GM18873 (cell line): Measurements from ENCODE around the gene FRMD3.

Experiments used
- ATAC-seq: cut with Tn5 transposase; IDR thresholded peaks from one replicate; pipeline ENCODE4 v1.9.1; 2021; ENCODE audit warnings: mild to moderate bottlenecking, moderate library complexity, moderate number of reproducible peaks; ENCODE audit not compliant: unreplicated experiment, low FRiP score

Gene FRMD3

DNA sequence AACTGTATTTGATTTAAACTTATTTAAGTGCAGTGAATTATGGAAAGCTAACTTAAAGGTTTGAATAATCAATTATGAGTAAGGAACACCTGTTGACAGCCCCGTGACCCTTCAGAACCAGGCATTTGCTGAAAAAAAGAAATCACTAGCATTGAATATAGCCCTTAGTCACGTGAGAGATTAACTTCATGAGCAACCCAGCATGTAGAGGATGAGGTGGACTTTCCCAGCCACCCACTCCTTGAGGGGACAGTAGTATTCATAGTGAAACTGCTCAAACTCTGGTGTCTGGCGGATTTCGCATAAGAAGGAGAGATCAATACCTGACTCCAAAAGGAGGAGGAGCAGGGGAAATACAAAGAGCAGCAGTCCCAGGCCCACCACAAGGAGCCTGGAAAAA lies 290.5 kb downstream of the FRMD3 start:
- ATAC-seq: no peak

DNA sequence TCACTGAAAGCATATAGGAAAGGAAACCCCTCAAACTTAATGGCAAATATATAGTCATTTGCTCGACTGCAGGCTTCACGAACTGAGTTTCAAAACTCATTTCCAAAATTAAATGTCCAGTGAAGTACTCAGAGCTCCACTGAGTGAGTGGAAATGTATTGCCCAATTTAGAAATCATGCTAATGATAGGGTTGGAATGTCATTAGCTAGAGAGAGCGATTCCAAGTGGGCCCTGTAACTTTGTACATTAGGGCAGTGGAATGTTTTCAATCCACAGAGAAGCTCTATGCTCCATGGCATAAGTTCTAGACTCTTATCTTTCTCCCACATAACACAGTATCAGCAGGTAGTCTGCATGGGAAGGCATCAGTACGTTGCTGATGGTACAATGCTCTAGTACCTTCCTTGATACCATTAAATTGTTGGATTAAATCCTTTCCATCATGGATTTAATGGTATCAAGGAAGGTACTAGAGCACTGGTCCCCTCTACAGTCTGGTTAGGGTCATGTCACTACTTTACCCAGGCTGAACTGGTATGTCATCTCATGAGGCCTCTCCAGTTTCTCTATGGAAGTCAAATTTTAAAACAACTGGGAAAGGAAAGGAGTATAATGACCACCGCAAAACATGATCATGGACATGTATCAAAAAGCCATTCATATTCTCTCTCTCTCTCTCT lies 292.1 kb downstream of the FRMD3 start:
- no peak for ATAC-seq

DNA sequence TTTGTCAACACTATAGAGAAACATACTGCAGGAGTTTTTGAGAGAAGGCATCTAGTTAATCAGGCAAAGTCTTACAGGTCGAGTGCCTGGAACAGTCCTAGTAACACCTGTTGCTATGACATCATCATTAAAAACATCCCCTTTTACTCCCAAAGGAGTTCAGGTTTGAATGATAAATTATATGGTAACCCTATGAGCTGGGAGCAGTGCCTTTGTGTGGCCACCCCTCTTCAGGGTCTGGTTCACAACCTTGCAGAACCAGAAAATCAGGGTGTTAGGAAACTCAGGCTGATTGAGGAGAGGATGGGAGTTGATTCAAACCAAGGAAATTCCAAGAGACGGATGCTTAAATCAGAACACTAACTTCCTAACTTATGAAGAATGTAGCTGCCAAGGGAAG lies 296.1 kb downstream of the FRMD3 start:
- ATAC-seq: no peak

DNA sequence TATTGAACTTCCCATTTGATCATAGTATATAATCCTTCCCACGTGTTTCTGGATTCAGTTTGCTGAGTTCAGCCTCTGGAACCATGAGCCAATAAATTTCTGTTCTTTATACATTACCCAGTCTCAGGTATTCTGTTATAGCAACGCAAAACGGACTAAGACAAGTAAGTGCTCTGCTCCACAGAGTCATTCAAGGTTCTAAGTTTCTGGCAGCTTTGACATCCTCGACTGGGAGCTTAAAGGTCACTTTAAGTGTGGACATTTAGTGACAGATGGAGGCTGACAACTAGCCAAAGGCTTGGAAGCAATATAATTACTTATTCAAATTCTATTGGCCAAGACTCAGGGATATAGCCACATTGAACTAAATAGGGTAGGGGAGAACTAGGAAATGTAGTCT lies 297.5 kb downstream of the FRMD3 start:
- no peak for ATAC-seq

DNA sequence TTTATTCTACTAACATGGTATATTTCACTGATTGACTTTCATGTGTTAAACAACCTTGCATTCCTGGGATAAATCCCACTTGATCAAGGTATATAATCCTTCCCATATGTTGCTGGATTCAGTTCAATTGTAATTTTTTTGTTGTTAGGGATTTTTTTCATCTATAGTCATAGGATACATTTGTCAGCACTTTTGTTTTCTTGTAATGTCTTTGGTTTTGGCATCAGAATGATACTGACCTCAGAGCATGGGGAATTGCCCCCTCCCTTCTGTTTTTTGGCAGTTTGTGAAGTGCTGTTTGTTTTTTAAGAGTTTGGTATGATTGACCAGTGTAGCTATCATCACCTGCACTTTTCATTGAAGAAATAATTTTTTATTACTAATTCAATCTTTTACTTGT lies 298.5 kb downstream of the FRMD3 start:
- no peak for ATAC-seq

DNA sequence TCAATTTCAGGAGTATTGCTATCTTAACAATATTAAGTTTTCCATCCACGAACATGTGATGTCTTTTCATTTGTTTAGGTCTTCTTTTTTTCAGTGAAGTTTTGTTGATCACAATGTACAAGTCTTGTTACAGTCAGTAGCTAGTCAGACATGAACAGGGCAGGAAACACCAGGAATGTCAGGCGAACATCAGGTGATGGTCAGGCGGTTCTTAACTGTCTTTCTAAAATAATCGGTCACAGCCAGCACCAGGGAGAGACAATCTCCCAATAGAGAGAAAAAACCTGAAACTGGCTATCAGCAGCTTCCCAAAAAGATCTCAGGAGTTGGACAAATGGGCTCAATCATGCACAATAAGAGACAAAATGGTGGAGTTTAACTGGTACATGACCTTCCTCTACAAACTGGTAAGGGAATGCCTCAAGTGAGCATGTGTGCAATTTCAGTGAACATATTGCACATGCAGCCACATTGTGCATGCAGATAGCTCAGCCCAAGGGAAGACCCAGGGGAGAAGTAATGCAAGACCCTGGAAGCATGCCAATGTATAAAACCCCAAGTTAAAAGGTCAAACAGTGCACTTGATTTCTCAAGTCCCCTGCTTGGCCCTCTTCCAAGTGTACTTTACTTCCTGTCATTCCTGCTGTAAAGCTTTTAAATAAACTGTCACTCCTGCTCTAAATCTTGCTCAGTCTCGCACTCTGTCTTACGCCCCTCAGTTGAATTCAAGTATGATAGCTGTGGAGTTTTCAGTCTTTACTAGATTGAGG lies 299.1 kb downstream of the FRMD3 start:
- no peak for ATAC-seq

DNA sequence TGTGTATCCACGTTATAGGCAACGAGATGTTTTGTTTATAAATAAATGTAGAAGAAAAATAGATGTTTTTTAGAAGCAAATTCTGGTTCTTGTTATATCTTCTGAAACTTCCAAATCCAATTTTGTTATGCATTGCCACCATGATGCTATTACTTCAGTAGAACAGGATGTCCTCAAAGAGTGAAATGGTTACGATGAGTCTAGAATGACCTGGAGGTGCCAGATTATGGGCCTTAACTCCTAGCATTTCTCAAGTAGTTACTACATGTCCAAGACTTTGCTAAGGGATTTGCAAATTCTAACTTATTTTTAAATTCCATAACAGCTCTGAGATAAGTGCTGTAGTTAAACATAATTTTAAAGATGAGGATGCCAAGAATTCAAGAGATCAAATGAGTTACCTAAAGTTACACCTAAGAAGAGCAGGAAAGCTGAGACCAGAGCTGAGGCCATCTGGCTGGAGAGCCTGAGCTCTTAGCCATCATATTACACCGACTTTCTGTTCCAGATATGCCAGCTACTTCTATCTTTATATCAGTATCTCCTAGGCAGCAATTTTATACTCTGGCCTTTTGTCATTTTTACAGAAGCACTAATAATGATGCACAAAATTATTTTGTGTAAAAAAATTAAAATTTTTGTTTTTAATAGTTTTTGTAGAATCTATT lies 302.0 kb downstream of the FRMD3 start:
- ATAC-seq: no peak

DNA sequence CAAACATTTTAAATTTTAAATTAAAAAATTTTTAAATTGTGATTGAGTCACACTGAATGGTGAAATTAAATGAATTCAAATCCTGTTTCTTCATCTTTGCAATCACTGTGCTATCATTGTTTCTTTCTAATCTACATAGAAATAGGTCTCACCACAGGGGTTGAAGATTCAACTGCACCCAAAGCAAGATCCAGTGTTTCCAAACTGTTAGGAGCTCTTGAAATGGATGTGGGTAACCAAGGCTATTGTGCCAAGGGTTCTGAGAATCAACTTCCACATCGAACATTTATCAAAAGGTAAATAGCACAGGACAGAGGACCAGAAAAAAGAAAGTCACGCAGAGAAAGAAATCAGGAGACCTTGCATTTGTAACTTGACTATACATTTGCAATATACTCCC lies 302.7 kb downstream of the FRMD3 start:
- ATAC-seq: no peak

DNA sequence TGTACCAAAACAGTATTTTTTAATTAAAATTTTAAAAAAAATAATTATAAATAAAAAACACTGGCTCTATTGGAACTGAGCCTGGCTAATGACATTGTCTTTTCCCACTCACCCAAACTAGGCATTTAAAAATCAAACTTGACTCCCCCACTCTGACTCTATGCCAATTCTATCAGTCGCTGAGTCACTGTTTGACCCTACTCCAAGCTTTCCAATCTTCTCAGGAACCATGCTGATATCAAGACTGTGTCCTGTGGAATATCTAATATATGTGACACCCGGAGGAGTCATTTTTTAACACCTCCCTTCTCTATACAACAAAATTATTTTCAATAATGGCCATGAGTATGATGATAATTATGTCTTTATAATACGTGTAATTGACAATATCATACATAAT lies 303.7 kb downstream of the FRMD3 start:
- ATAC-seq: no peak

DNA sequence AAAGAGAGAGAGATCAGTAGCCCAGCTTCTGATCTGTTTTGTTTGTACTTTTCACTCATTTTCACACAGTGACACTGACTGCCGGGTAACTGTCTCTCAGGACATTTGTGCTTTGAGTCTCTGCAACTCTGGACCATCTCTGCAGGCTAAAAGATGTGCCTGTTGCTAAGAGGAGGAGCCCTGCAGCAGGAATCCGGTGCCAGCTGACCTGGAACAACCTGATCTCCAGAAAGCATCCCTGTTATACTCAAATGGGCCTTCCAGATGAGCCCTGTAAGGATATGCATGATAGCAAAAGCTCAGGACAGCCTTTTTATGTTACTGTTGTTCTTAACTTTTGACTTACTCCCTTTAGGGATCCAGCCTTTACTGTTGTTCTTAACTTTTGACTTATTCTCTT lies 304.6 kb downstream of the FRMD3 start:
- no peak for ATAC-seq

DNA sequence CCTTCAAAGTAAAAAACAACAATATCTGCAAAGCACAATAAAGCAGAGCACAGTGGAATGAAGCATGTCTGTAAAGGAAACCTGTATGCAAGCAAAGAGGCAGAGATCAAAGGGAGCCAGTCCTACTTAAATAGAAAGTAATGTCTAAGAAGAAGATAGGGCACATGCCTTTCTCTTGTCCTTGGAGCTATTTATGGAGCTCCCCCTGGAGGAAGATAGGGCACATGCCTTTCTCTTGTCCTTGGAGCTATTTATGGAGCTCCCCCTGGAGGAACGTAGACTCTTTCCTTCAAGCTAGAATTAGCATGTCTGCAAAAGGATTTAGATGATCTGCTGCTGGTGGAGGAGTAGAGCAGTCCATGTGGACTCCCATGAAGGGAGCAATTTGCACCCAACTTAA lies 307.2 kb downstream of the FRMD3 start:
- no peak for ATAC-seq

DNA sequence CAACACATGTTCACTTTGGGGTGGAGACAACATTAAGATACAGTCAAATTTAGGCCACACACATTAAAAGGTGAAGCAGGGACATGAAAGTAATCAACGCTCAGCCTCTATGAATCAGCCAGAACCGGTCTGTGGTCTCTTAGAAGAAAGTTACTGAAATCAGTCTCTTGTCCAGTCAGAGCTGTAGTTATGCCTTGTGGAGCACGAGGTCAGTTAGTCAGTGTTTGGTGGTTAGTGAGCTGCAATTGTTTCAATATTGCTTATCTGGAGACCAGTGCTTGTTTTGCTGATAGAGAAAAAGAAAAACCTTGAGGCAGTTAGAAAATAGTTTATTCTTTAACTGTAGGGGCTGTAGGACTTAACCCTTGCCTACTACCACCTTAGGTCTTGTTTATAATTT lies 317.5 kb downstream of the FRMD3 start:
- peak; percentile 99 for ATAC-seq

DNA sequence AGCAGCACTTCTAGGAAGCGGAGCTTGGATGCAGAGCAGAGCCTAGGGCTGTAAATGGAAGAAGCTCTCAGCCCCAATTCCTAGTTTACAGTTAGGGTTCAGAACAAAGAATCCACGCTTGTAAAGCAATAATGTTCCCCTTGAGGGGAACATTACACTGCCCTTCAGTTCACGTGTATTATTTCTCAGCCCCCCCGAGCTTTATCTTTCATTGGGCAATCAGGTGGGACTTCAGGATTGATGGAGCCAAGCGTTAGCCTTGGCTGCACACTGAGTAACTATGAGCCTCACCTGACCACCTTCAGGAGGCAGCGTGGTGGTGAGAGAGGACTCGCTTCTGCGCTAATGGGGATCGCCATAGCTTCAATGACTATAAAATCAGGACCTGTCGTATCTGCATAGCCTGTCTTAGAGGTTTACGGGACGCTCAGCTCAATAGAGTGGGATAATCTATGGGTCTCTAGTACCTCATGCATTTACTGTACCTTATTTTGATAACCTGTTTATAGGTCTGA lies 318.2 kb downstream of the FRMD3 start:
- ATAC-seq: no peak

DNA sequence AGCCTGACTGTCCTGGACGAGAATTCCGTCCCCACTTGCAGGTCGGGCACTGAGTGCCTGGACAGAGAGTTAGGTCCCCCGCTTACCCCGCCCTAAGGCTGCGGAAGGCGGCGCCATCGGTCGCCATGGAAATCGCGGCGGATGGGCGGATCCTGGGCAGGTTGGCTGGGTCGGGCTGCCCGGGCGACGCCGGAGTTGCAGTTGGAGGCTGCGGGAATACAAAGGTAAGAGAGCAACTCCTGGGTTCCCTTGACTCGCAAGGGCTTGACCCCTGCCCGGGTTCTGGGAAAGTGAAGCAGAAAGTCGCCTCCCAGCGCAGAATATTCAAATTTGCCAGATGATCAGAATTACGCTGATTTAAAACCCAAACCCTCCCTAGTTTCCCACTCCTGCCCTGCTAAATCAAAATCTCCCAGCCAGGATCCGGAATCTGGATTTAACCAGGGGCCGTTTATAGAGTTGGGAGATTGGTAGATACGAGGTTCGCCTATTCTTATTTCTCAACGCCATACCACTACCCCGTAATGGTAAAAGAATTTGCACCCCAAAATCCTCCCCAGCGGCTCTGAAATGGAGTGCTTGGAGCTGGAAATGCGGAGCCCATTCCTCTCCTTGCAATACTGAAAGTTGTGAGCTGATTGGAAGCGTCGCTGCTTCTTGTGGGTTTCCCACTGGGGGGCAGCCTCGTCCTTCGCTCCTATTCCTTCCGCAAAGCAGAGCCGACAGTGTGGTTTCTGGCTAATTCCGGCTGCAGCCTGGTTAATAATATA lies 318.9 kb downstream of the FRMD3 start:
- no peak for ATAC-seq

DNA sequence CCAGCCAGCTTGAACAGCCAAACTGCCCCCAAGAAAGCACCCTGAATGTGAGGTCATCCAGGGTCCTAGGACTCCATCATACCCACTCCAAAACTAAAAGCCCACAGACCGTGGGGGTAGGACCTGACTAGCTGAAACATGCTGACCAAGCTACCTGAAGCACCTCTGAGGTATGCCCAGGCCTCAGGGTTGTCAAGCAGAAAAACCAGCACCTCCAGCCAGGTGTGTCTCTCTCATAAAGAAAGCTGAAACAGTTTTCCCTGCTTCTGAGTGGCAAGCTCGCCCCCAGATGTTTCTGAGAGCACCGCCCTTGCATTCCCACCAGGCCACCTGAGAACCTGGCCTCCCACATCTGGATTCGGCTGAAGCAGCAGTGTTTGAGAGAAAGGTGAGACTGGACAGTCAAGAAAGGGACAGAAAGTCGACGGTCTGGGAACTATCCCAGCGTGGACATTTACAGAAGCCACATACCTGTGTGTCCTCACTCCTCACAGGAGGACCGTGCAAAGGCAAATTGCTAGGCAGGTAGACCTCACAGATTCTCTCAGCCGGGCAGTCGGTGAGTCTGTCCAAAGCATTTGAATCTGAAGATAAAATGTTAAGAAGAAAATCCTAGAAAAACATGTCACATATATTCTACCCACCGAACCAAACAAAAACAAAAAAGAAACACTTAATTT lies 319.6 kb downstream of the FRMD3 start:
- no peak for ATAC-seq

DNA sequence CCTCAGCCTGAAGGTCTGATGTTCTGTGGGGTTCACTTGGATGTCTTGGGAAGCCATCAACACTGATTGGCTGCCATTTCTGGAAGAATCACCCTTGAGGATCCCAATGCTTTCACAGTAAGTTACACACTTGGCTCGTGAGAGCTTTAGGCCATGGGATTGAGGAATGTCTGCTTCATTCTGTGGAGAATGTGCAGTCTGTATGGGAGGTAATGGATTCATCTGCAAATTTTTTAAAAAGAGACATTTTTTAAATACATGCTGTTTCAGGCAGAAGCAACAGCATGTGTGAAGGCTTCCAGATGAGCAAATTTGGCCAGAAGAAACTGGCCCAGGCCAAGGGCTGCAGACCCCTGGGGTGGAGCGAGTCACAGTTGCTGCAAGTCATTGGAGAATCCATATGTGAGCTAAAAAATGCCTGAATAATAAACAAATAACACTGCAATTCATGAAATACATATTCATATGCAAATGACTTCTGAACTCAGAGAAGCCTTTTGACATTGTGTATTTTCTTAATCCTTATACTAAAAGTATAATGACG lies 328.9 kb downstream of the FRMD3 start:
- ATAC-seq: no peak

DNA sequence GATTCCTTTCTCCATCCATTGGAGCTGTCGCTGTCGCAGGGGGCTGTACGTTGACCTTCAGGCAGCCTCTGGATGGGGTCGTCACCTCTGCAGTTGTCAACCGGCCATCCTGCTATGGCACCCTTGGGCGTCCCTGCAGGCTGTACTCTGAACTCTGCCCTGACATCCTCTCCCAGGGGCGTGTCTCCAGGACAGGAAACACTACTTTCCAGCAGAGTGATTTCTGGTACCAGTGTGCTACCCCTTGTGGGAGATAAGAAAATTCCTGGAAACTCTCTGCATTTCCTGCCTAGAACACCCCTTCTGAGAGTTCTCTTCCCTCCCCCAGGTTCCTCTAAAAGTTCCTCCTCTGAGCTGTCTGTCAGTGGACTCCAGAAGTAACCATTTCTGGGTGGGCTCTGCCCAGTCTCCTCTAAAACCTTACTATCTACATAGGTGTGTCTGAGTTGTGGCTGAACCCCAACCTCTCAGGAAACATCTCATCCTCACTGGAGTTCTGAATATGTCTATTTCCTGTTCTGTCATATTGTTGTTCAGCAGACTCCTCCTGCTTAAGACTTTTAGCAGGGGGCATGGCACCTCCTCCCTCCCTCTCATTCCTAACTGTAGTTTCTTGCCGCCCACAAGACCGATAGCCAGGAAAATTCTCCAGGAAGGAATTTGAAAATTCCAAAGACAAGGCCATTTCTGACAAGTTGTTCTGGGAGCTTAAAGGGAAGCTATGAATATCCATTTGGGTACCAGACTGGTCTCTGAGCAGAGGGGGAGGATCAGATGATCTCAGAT lies 329.9 kb downstream of the FRMD3 start:
- ATAC-seq: no peak

DNA sequence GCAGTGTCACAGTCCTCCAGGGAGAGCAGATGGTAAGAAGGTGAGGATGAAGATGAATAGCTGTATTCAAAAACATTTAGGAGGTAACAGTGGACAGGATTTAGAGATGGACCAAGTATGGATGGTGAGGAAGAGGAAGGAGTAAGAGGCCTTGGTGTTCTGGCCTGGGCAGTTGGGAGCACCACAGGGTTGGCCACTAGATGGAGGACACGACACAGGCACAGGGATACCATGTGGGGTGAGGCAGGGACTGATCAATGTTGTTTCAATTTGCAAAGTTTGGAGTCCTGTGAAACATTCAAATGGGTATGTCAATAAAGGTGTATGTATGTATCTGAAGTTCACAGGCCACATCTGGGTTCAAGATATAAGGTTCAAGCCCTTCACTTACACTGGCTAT lies 334.2 kb downstream of the FRMD3 start:
- no peak for ATAC-seq

DNA sequence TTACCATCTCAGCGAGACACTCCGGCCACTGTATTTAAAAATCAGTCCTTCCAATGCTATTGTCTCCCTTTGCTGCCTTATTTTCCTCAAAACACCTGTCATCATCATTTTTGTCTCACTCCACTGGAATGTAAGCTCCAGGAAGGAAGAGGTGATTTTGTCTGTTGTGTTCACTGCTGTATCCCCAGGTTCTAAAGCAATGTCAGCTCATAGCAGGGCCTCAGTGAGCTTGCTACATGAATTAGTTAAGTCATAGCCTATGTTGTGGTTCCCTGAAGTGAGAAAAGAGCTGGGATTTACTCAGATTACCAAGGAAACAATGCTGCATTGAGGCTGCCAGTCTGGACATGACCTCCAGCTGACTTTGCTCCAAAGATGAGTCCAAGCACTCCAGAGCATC lies 337.7 kb downstream of the FRMD3 start:
- ATAC-seq: no peak
